Measurements from ENCODE around the gene C13orf46. TPM values are rescaled to one million over a fixed set of nuclear protein-coding genes. Genes with fewer than 3 reads are reported as not detected.
A peak's percentile ranks its signal among the peaks of the same experiment; 100 is the strongest.

The C13orf46 gene
- total and polyA plus RNA-seq, 10 donors = 0.09 to 4.2 (median 1.2) TPM

DNA sequence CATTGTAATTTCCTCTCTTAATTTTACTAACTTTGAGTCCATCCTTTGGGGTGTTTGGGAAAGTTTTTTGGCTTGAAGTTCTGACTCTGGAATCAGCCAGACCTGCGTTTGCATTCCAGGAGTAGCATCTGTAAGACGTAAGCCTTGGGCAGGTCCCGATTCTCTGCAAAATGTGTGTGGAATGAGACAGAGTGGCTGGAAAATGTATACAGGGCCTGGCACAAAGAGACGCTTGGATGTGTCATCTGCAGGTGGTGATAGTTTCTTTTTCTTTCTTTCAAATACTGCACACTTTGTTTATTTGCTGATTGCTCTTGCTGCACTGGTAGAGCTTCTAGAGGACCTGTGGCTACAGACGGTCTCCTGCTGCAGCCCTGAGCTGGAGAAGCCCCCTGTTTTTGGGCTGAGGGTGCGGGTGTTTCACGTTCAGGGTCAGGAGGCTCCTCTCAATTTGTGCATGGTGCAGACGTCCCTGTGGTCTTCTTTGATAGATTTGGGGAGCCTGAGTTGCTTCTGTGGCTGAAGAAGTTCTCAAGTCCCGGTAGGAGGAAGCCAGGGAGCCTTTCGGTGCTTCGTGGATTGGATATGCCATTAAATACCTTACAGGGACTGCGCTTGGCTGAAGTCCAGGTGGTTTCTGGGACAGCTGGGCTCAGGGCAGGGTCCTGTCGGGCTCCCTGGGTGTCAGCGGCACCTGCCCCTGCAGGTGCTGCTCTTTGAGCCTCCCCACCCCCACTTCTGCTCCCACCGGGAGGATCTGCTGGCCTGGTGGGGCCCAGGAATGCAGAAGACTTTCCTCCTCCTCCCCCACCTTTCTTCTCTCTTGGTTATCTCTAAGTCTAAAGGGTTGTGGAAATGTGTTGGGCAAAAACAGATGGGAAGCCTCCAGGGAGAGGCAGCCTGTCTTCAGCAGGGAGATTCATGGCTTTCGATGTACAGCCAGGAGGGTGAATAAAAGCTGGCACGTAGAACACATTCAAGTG, 66.0 kb downstream of the C13orf46 start:
- DNase-seq = no peak
- Histone ChIP-seq H3K36me3 (no peaks in the 10 kb centered on the region), H3K4me3 (no peak overlapping the region), H3K27ac (no peak overlapping the region), H3K27me3 (replicated peaks in 1 of 7) (peaks cover 0 to 24% (median 0%) of the 10 kb centered on the region in 7 donors), H3K9me3 (peaks cover 0 to 7% (median 0%) of the 10 kb centered on the region in 8 donors), H3K4me1 (peaks cover 0 to 9% (median 3%) of the 10 kb centered on the region in 6 donors)
- intact Hi-C loops (cut with DNase I; ENCODE audit: low total_unique reads) = no loop called here
- TF ChIP-seq POLR2AphosphoS5 (IDR thresholded peaks at IDR 0.05) (no peak), POLR2A (IDR thresholded peaks at IDR 0.05) (no peak)
- TF ChIP-seq, protein P1, sequence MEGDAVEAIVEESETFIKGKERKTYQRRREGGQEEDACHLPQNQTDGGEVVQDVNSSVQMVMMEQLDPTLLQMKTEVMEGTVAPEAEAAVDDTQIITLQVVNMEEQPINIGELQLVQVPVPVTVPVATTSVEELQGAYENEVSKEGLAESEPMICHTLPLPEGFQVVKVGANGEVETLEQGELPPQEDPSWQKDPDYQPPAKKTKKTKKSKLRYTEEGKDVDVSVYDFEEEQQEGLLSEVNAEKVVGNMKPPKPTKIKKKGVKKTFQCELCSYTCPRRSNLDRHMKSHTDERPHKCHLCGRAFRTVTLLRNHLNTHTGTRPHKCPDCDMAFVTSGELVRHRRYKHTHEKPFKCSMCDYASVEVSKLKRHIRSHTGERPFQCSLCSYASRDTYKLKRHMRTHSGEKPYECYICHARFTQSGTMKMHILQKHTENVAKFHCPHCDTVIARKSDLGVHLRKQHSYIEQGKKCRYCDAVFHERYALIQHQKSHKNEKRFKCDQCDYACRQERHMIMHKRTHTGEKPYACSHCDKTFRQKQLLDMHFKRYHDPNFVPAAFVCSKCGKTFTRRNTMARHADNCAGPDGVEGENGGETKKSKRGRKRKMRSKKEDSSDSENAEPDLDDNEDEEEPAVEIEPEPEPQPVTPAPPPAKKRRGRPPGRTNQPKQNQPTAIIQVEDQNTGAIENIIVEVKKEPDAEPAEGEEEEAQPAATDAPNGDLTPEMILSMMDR (IDR thresholded peaks at IDR 0.05 in 8 of 11, conservative IDR thresholded peaks at IDR 0.05 in 3 of 11) = no peak
- 39 to 49% (median 46%) methylated on average over 17 of the region's 17 CpGs for WGBS, 5 donors

GRCh38 chr13:113906571-113906970, 67.3 kb downstream of the C13orf46 start:
- no peak overlapping the region for H3K27ac ChIP-seq
- no peaks in the 10 kb centered on the region for H3K9me3 ChIP-seq
- no peak overlapping the region for H3K4me3 ChIP-seq
- no peaks in the 10 kb centered on the region for H3K36me3 ChIP-seq
- peaks cover 0 to 24% (median 0%) of the 10 kb centered on the region in 7 donors for H3K27me3 ChIP-seq (replicated peaks in 1 of 7)
- TF ChIP-seq POLR2AphosphoS5 (IDR thresholded peaks at IDR 0.05) (no peak), POLR2A (IDR thresholded peaks at IDR 0.05) (no peak)
- TF ChIP-seq, protein P1 (IDR thresholded peaks at IDR 0.05 in 8 of 11, conservative IDR thresholded peaks at IDR 0.05 in 3 of 11) = no peak
- peaks cover 0 to 9% (median 3%) of the 10 kb centered on the region in 6 donors for H3K4me1 ChIP-seq
- 80 to 91% (median 86%) methylated on average over 4 of the region's 4 CpGs for WGBS, 5 donors
- DNase-seq = peak; percentile 59
- intact Hi-C loops (cut with DNase I; ENCODE audit: low total_unique reads) = no loop called here

DNA sequence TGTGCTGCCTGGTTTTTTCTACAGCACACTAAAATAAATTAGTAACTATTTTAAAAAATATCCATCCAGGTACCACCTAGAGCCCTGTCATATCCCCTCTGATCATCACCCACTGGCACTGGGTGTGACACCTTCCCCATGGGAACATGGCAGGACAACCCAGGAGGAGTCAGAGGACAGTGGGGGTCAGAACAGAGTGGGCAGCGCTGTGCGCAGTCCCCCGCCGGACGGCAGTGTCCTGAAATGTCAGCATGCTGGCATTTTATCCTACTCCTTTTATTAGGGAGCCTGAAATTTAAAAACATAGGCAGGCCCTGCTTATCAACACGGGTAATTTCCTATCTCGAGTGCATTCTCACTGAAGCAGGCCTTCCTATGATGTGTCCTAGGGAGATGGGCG, 67.9 kb downstream of the C13orf46 start:
- peaks cover 0 to 9% (median 3%) of the 10 kb centered on the region in 6 donors for H3K4me1 ChIP-seq
- no peaks in the 10 kb centered on the region for H3K9me3 ChIP-seq
- no peak for DNase-seq
- peaks cover 0 to 20% (median 0%) of the 10 kb centered on the region in 7 donors for H3K27me3 ChIP-seq (replicated peaks in 1 of 7)
- 78 to 94% (median 88%) methylated on average over 8 of the region's 8 CpGs for WGBS, 5 donors
- no peaks in the 10 kb centered on the region for H3K36me3 ChIP-seq
- no peak overlapping the region for H3K27ac ChIP-seq
- intact Hi-C loops (cut with DNase I; ENCODE audit: low total_unique reads) = no loop called here
- no peak overlapping the region for H3K4me3 ChIP-seq
- TF ChIP-seq POLR2AphosphoS5 (IDR thresholded peaks at IDR 0.05) = no peak
- no peak for TF ChIP-seq POLR2A (IDR thresholded peaks at IDR 0.05)
- TF ChIP-seq, protein P1 (IDR thresholded peaks at IDR 0.05 in 8 of 11, conservative IDR thresholded peaks at IDR 0.05 in 3 of 11) = no peak

DNA sequence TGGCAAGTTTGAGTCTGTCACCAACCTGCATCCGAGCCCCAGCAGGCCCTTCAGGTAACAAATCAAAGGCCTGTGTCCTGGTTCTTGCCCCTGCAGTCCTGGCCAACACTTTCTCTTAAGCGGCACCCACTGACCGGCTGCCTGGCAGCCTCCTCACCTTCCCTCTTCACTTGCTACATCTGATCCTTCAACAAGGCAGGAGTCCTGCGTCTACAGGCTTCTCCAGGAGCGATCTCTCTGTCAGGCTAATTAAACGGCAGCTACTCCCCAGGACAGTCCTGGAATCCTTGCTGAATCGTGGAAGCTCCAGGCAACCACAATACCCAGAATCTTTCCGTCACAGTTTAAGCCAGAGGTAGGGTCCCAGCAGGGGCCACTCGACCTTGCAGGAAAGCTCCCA, 68.9 kb downstream of the C13orf46 start:
- DNase-seq = no peak
- TF ChIP-seq, protein P1 (IDR thresholded peaks at IDR 0.05 in 8 of 11, conservative IDR thresholded peaks at IDR 0.05 in 3 of 11) = no peak
- TF ChIP-seq POLR2AphosphoS5 (IDR thresholded peaks at IDR 0.05) = no peak
- no peak for TF ChIP-seq POLR2A (IDR thresholded peaks at IDR 0.05)
- H3K4me1 ChIP-seq = peaks cover 0 to 9% (median 3%) of the 10 kb centered on the region in 6 donors
- no peaks in the 10 kb centered on the region for H3K9me3 ChIP-seq
- no peak overlapping the region for H3K4me3 ChIP-seq
- peaks cover 0 to 20% (median 0%) of the 10 kb centered on the region in 7 donors for H3K27me3 ChIP-seq (replicated peaks in 1 of 7)
- no peak overlapping the region for H3K27ac ChIP-seq
- 86 to 93% (median 88%) methylated on average over 9 of the region's 9 CpGs for WGBS, 5 donors
- H3K36me3 ChIP-seq = no peaks in the 10 kb centered on the region
- intact Hi-C loops (cut with DNase I; ENCODE audit: low total_unique reads) = no loop called here
